Gastroesophageal sphincter (tissue), 3 donors: ENCODE results near the gene SCAMP3.

Source experiments
- EP300 ChIP-seq: sonication (generic); formaldehyde crosslinking; IDR thresholded peaks from one replicate; pipeline ENCODE4 v1.6.1; 2017; ENCODE audit warnings: antibody characterized with exemption, mild to moderate bottlenecking
- POLR2A ChIP-seq, 2 donors: fragments of 450-650 bp; IDR thresholded peaks; one replicate each; pipeline ENCODE4 v1.6.1; 2017; ENCODE audit warnings: antibody characterized with exemption in 2 of 2, mild to moderate bottlenecking in 2 of 2, moderate library complexity in 1 of 2
- POLR2AphosphoS5 ChIP-seq: sonication (generic); formaldehyde crosslinking; IDR thresholded peaks from one replicate; pipeline ENCODE4 v1.6.1; 2017; ENCODE audit warnings: antibody characterized with exemption
- TF ChIP-seq, protein P1 (sequence below), 4 experiments: fragments of 200-600 bp in 2 of 4; fragments of 450-650 bp in 2 of 4; sonication (generic) in 1 of 4; IDR thresholded peaks; one replicate each; pipeline ENCODE4 v1.5.1; 2017 to 2019; ENCODE audit warnings: antibody characterized with exemption in 4 of 4, mild to moderate bottlenecking in 2 of 4, moderate library complexity in 2 of 4

GRCh38 chr1:155218854-155219591 is 43.1 kb downstream of the SCAMP3 start:
- TF ChIP-seq POLR2A (IDR thresholded peaks at IDR 0.05) (no peak), EP300 (no peak), POLR2AphosphoS5 (no peak)
- TF ChIP-seq, protein P1, sequence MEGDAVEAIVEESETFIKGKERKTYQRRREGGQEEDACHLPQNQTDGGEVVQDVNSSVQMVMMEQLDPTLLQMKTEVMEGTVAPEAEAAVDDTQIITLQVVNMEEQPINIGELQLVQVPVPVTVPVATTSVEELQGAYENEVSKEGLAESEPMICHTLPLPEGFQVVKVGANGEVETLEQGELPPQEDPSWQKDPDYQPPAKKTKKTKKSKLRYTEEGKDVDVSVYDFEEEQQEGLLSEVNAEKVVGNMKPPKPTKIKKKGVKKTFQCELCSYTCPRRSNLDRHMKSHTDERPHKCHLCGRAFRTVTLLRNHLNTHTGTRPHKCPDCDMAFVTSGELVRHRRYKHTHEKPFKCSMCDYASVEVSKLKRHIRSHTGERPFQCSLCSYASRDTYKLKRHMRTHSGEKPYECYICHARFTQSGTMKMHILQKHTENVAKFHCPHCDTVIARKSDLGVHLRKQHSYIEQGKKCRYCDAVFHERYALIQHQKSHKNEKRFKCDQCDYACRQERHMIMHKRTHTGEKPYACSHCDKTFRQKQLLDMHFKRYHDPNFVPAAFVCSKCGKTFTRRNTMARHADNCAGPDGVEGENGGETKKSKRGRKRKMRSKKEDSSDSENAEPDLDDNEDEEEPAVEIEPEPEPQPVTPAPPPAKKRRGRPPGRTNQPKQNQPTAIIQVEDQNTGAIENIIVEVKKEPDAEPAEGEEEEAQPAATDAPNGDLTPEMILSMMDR (IDR thresholded peaks at IDR 0.05) = no peak
